Stimulated activated CD8-positive, alpha-beta memory T cell treated with anti-CD3 and anti-CD28 coated beads, Interleukin-15, amount 100 ng/mL, for 48 hours (primary cell): ENCODE measurements around the gene EEF2K.

ENCODE experiments used
- DNase-seq, 2 donors: peaks; one replicate each; pipeline ENCODE4 v3.0.0-alpha.2; 2020; ENCODE audit warnings: low read depth in 2 of 2

Gene EEF2K

GRCh38 chr16:22333457-22333994 is 127.4 kb downstream of the EEF2K start:
- no peak for DNase-seq

- DNase-seq: no peak
Measured at GRCh38 chr16:22335668-22336246, 129.7 kb downstream of the EEF2K start.

- DNase-seq: no peak
Measured at GRCh38 chr16:22336581-22336980, 130.5 kb downstream of the EEF2K start.

GRCh38 chr16:22337045-22337444 is 131.0 kb downstream of the EEF2K start:
- no peak for DNase-seq

GRCh38 chr16:22337849-22338635 is 132.0 kb downstream of the EEF2K start:
- no peak for DNase-seq
